ENCODE results near the gene MICAL3.
"Not testable (repeated sequence)": the region's sequence is repeated elsewhere in the genome, so short reads cannot be mapped to it uniquely, and the experiment has no call there.

MICAL3 gene

DNA sequence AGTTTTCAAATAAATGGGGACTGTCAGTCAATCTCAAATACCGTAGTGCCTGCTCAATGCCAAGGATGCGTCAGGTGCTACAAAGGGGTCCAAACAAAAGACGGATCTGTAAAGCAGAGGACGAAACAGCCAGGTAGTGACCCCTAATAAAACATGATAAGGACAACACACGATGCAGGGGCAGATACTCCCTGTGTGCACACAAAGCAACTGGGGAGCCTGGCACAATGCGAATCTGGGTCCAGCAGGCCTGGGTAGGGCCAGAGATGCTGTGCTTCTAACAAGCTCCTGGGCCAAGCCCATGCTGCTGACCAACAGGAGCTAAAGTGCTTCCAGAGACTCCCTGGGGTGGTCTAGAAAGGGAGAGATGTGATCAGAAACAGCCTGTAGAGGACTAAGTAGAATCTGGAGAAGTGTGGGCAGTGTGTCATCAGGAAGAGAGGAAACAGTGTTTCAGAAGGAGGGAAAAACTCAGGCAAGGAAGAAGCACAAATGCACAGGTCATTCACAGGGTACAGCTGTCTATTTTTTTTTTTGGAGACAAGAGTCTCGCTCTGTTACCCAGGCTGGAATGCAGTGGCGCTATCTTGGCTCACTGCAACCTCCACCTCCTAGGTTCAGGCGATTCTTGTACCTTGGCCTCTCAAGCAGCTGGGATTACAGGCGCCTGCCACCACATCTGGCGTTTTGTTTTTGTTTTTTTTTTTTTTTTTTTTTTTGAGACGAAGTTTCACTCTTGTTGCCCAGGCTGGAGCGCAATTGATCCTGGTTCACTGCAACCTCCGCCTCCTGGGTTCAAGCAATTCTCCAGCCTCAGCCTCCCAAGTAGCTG, 74.5 kb downstream of the MICAL3 start:
- no peak for FAIRE-seq

DNA sequence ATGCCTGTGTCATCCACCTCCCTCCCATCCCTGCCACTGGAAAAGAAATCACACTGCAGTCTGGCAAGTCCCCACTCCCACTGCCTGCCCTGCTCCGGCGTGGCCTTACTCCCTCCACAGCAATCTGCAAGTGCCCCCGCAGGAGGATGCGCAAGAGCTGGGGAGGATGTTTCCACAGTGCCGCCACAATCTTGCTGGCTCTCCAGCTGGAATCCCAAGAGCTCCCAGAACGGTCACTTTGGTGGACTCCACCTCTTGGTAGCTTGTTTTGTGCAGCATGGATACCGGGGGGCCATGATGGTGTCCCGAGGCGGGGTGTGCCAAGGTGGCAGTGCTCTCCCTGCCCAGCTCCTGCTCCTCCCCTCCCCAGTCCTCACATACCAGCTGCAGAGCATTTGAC, 76.3 kb downstream of the MICAL3 start:
- no peak for FAIRE-seq

DNA sequence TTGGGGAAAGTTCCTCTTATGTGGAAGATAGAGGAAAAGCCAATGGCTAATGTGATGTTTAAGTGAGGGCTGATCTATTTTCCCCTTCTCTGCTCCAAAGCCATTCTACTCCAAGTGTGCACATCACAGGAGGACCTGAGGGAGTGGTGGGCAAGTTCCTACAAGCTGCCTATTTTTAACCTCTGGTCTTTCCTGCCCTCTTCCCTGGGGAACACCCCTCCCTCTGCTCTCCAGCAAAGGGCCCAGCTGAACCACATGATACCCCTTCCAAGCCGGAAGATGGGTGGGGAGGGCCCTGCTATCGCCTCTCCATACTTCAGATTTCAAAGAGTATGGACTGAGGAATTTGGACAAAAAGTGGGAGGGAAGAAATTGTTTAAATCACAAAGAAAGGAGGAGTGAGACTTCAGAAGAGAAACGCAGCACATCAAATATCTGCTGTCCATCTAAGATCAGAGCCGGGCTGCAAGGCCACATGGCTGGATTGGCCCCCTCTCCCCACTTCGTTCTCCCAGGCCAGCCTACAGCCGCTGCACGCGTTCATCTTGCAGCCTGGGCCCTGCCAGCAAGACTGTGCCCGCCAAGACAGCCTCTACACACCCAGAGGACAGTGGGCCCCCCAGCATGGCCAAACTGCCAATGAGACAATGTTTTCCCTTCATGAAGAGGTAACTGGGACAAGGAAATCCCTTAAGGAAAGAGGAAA, 77.5 kb downstream of the MICAL3 start:
- no peak for FAIRE-seq

DNA sequence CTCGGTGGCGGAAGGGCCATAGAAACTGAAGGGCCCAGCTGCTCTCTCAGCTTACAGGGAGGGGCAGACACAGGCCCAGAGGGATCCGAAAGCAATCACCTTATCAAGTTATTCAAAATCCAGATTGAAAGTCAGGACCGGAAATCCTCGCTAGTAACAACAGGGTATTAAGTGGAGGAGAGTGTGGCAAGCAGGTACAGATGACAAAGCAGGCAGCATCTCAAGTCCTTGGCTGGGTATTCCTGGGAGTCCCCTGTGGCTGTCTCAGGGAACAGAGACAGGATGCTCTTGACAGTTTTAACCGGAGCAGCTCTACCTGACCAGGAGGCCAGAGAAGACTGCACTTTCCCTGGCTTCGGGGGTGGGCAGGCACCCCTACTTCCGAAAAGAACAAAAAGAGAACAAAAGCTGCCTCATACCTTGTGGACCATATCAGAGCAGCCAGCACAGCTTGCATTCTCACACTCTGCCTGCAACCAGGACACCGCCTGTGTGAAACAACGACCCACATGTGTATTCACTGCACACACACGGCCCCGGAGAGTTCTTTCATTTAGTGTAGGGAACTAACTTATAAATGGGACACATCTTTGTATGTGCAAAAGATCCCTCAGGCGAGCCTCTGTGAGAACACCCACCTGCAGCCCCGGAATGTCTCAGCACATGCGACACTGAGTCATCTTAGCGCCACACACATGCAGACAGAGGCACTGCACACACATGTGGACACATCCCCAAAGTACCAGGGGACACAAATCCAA, 78.3 kb downstream of the MICAL3 start:
- no peak for FAIRE-seq

DNA sequence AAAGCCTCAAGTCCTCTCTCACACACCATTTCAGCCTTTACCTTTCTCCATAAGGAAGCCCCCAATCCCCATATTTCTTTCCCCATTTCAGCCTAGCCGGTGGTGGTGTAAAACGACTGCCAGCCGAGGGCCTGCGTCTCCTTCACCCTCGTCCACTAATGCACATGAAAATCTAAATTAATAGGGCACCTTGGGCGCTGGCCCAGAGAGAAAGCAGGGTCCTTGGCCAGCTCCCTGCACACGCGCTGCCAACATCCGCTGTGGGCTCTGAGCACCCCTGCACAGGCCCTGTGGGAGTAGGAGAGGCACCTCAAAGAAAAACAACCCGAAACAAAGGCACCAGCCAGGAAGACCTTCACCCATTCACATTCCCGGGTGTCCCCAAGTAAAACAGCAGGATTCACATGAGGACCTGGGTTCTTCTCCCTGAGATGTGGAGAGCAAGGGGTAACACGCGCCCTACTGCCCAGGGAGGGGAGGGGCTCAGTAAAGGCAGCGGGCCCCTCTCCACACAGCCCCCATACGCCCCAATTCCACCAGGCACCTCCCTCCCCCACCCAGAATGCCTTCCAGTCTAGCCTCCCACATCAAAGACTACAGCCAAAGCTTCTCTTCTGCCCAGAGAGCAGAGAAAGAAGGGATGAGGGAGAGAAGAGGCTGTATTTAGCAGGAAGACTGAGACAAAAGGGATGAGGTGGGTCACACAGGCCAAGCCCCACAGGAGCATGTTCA, 79.0 kb downstream of the MICAL3 start:
- FAIRE-seq = no peak

DNA sequence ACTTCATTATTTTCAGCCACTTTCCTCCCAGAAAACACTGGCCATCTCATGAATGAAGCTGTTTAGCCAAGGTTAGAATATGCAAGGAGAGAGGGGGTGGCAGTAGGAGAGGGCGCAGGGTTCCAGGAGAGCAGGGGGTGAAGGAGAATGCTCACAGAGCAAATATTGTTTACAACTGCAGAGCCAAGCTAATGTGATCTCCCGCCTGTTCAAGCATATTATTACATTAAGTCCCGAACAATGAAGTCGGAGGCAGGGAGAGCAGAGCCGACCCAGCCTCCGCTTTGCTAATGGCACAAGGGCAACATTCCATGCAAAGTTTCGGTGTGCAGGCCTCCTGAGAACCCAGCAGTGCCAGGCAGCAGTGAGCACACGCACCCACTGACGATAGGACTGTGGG, 80.1 kb downstream of the MICAL3 start:
- no peak for FAIRE-seq

DNA sequence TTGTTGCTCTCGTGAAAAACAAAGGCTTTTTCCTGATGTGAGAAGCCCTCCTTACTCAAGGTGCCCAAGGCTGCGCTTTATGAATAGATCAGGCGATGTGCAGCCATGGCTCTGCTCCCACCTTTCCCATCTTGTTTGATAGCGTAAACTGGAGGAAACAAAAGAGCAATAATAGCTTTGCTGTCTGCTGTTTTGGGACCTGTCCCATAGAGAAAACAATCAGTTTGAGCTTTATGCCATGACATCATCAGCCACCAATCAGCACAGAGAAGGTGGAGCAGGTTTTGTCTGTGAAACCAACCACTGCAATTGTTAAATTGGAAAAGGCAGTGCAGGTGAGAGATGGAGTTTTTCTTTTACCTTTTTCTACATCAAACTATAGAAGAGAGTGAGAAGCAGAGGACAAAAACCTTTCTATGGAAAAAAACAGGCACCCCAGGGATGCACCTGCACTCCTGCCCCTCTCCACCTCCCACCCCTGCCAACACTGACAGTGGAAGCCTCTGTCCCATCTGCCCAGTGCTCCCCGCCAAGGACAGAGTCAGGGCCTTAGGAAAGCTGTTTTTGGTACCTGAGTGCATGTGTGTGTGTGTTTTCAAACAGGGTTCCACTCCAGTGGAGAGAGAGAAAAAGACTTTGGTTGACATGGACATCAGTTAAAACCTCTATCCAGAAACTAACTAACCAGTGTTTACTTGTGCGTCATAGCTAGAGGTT, 80.7 kb downstream of the MICAL3 start:
- FAIRE-seq = no peak

DNA sequence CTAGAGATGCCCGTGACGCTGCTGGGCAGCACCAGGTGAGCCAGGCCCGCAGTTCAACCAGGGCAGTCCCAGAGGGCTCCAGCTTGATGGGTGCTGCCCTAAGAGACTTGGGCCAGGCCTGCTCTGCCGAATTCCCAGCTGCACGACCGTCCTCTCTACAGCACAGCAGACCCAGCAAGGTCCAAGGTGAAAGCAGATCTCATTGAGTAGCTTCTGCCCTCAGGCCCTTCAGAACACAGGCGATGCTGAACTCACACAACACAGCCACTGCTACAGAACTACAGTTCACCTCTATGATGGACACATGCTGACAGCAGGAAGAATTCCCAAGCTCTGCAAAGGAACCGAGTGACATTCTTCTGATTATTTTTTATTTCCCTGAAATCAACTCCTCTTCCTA, 81.6 kb downstream of the MICAL3 start:
- no peak for FAIRE-seq

DNA sequence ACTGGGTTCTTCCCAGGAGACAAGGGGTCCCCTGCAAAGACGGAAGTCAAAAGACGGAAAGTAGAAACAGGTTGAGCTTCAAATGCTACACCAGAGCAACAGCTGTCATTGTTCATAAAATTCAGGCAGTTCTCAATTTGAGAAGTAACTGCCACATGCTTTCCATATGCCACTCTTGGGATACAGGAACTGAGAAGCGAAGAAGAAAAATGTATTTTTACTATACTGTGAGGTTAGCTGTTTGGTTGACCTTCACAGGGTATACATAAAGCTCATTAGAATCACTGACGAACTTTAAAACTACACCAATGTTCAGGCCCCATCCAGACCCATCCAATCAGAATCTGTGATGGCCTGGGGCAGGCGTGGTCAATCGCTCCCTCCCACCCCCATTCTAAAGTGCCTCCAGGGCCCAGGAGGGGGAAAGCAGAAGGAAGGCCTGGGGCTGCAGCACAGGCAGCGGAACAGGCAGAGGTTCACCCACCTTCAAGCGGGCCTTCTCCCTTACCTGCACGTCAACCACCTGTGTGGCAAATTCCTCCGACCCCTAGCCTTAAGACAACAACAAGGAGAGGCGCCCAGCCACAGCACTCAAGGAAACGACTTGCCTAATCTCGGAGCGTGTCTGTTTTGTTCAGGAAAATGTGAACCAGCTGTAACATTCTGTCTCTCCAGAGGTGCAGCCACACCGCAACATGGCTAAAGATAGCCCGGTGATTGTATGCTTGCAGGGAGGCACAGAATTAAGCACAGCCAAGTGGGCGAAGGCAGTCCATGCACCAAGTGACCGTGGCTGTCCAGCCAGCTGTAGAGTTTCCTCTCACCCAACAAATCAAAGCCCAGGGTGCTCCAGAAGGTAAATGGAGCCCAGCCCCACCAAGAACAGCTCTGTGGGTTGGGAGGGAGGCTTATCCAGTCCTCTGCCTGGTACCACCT, 82.6 kb downstream of the MICAL3 start:
- no peak for FAIRE-seq

DNA sequence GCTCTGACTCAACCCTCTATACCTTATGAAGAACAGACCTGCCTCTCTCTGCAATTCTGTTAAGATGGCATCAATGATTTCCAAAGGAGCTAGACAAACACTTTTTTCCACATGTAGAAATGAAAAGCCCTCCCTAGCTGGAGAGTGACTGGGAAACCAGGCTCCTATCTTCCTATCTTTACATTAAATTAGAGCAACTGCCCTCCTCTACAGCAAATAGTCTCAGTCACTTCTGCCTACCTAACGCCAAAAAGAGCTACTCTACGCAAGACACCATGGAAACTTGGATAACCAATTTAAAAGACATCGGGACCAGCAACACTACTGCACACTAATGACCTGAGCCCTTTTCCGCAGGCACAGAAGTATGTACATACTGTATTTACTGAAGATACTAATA, 84.8 kb downstream of the MICAL3 start:
- no peak for FAIRE-seq

DNA sequence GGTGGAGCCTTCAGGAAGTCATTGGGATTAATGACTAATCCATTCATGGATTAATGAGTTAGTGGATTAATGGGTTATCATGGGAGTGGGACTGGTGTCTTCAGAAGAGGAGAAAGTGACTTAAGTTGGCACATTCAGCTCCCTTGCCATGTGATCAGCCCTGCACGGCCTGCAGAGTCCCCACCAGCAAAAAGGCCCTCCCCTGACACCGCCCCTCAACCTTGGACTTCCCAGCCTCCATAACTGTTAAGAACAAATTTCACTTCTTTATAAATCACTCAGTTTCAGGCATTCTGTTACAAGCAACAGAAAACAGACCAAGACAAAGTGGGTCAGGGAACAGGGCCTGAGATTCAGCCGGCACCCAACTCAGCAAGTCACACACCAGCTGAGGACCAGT, 85.3 kb downstream of the MICAL3 start:
- no peak for FAIRE-seq

DNA sequence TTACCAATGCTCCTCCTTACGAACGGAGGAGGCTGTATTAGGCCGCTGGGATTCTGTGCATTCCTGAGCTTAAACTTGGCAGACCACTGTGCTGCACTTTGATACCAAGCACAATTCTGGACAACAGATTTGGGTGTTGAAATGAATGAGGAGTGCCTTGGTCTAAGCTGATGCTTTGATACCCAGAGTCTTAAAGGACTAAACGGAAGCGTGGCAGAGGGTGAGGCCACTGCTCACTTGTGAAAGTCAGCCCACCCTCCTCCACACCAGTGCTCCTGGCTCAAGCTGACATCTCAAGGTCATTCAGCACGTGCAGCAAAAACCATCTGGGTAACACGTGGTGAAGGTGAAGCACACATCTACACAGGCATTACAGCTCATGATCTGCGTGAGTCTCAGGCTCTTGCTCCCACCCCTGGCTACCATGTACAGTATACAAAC, 85.9 kb downstream of the MICAL3 start:
- FAIRE-seq = no peak

DNA sequence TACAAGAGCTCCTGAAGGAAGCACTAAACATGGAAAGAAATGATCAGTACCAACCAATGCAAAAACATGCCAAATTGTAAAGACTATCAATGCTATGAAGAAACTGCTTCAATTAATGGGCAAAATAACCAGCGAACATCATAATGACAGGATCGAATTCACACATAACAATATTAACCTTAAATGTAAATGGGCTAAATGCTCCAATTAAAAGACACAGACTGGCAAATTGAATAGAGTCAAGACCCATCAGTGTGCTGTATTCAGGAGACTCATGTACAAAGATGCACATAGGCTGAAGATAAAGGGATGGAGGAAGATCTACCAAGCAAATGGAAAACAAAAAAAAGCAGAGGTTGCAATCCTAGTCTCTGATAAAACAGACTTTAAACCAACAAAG, 91.9 kb downstream of the MICAL3 start:
- FAIRE-seq = not testable (repeated sequence)

DNA sequence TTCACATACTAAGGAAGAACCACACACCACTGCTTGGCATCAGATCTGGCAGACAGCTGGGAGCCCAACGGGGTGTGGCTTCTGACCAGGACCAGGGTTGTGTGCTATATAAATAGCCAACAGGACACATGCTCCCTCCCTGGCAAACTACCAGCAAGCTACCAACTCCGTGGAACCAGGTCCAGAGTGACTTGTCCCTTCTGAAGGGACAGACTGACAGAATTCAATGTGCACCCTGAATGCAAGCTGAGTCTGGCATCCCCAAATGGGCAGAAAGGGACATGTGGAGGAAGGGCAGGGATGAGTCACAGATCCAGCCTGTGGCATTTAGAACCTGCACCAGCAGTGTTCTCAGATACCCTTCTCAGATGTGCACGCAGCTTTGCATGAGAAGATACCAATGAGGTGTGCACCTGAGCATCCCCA, 92.9 kb downstream of the MICAL3 start:
- no peak for FAIRE-seq

DNA sequence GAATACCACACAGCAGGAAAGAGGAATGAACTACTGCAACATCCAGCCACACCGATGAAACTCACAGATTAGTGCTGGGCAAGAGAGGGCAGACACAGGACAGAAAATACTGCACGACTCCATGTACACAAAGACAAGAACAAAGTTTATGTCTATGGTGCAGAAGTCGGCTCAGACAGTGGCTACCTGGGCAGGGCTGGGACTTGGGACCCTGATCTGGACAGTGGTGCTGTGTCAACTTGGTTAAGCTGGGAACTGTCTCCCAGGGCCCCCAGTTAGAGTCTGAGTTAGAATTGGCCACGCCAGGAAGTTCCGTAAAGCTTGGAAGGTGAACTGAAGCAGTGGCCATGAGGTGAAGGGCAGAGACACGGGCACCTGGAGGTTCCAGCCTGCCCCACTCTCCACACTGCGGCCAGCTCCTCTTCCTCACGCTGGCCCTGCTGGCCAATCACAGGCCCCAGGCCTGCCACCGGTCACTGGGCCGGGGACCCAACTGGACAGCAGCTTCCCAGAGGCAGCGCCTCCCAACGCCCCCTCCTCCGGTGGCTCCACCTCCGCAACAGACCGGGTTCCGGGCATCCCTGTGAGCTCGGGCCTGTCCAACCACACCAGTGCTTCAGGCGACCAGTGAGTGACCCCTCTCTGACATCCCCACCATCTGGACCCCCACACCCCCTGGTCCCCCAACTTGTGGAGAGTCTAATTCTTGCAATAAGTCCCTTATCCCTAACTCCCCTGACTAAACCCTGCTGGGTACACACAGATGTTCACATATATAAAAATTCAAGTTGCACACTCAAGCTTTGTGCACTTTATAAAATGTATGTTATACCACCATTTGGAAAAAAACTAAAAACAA, 93.7 kb downstream of the MICAL3 start:
- no peak for FAIRE-seq

DNA sequence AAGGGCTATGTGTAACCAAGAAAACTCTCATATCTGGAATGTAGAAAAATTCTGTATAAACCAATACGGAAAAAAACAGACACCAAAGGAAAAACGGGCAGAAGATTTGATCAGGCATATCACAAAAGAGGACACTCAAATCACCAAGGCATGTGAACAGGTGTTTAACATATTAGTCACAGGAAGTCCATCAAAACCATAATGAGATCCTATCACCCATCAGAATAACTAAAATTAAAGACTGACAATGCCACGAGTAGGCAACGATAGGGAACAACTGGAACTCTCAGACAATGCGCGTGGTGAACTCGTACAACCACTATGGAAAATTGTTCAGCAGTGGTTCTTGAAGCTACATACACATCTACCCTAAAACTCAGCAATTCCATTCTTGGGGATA, 94.5 kb downstream of the MICAL3 start:
- FAIRE-seq = no peak

DNA sequence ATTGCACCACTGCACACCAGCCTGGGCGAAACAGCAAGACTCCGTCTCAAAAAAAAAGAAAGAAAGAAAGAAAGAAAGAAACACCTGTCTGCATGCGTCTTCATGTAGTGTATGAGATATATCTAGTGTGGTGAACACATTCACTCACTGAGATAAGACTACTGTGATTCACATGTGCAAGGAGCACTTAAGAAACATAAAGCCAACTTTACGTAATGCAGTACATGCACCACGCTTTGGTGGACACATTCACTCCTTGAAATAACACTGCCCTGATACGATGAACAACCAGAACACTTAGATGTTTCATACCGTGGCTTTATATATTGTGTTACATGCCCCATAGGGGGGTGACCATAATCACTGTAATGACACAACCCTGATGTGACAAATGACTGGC, 96.0 kb downstream of the MICAL3 start:
- no peak for FAIRE-seq

DNA sequence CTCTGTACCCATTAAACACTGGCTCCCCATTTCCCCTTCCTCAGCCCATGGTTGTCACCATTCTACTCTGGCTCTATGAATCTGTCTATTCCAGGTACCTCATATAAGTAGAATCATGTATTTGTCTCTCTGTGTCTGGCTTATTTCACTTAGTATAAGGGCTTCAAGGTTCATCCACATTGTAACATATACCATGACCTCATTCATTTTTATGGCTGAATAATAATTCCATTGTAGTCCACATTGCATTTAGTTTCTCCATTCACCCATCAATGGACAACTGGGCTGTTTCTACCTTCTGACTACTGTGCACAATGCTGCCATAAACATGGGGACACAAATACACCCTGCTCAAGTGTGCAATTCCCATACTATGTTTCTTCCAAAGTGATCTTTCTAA, 97.3 kb downstream of the MICAL3 start:
- FAIRE-seq = no peak

DNA sequence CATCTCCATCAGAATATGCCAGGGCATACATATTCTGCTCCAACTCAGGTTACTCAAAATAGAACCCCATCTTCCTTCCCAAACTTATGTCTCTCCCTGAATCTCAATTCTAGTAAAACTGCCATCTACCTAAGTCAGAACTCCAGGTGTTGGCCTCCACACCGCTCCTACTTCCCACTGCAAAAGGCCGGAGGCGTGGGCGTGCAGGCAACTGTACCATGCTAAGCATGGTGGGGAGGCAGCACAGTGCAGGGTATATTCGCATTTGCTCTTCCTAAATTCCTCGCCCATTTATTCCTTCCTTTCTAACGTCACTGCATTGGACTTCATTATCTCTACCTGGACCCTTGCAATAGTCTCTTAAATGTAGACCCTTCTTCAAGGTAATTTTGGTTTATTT, 97.8 kb downstream of the MICAL3 start:
- no peak for FAIRE-seq

DNA sequence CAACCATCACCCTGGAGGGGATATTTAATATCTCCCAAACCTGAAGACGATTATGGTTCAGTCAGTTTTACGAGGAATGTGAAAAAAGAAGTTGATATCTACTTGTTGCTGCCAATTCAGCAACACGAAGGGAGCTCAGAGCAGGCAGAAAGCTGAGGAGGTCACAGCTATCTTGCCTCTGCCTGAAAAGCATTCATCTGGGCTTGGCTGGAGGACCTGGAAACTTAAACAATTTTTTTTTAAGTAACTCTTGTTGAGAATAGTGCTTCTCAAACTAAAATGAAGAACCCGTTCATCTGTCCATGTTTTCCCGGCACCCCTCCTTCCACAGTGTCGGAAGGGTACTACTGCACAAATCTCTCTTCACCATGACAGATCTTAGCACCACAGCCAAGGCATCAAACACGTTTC, 98.9 kb downstream of the MICAL3 start:
- no peak for FAIRE-seq
